SU-DHL-6 (cell line): ENCODE data around the gene KCTD17.

Source experiments
- H2AFZ ChIP-seq: fragments of 200-600 bp; sonication (generic); 2 replicates; pipeline ENCODE4 v1.6.1; 2014; ENCODE audit warnings: low read depth, mild to moderate bottlenecking, moderate library complexity, mixed read lengths, antibody characterized with exemption, low read length; ENCODE audit not compliant: severe bottlenecking
- H3F3A ChIP-seq: fragments of 200-600 bp; shearing (Covaris generic); 2 replicates; pipeline ENCODE4 v1.6.0; 2016; ENCODE audit warnings: antibody characterized with exemption, mild to moderate bottlenecking; ENCODE audit not compliant: insufficient read depth
- H3K27ac ChIP-seq: fragments of 200-600 bp; sonication (generic); 2 replicates; pipeline ENCODE4 v1.5.1; 2016; ENCODE audit warnings: low read depth, mild to moderate bottlenecking, low read length, moderate library complexity, mixed read lengths
- H3K27me3 ChIP-seq: fragments of 200-600 bp; sonication (generic), shearing (Covaris generic); 2 replicates; pipeline ENCODE4 v1.6.0; 2014; ENCODE audit warnings: mild to moderate bottlenecking, low read length
- H3K36me3 ChIP-seq: fragments of 200-600 bp; sonication (generic); 2 replicates; pipeline ENCODE4 v1.6.1; 2014; ENCODE audit warnings: mild to moderate bottlenecking, low read length, mixed read lengths
- H3K4me2 ChIP-seq: fragments of 300-600, 200-600 bp; shearing (Covaris generic), sonication (generic); 2 replicates; pipeline ENCODE4 v1.6.0; 2014; ENCODE audit warnings: low read length, low read depth, mild to moderate bottlenecking; ENCODE audit not compliant: poor library complexity, severe bottlenecking
- H3K4me3 ChIP-seq: fragments of 200-600 bp; sonication (generic); 2 replicates; pipeline ENCODE4 v1.5.1; 2014; ENCODE audit warnings: antibody characterized with exemption, low read length, mild to moderate bottlenecking, mixed read lengths; ENCODE audit not compliant: insufficient read depth, poor library complexity, severe bottlenecking
- H3K79me2 ChIP-seq: fragments of 200-600 bp; sonication (generic); 2 replicates; pipeline ENCODE4 v1.6.1; 2014; ENCODE audit warnings: mild to moderate bottlenecking, low read length, moderate library complexity; ENCODE audit not compliant: insufficient read depth
- H3K9ac ChIP-seq: fragments of 200-600 bp; sonication (generic); 2 replicates; pipeline ENCODE4 v1.7.0; 2014; ENCODE audit warnings: mild to moderate bottlenecking, low read length
- H3K9me2 ChIP-seq: fragments of 200-600 bp; sonication (generic); replicated peaks from 2 replicates; pipeline ENCODE4 v1.6.1; 2014; ENCODE audit warnings: low read length; ENCODE audit not compliant: insufficient read depth
- H3K9me3 ChIP-seq: fragments of 200-600 bp; sonication (generic); 2 replicates; pipeline ENCODE4 v1.6.1; 2014; ENCODE audit warnings: low read length, mixed read lengths; ENCODE audit not compliant: insufficient read depth
- H4K20me1 ChIP-seq: fragments of 200-600 bp; sonication (generic); 2 replicates; pipeline ENCODE4 v1.6.1; 2014; ENCODE audit warnings: low read depth, mild to moderate bottlenecking, antibody characterized with exemption, low read length, moderate library complexity, mixed read lengths
- EZH2phosphoT487 ChIP-seq: fragments of 200-600 bp; sonication (generic), shearing (Covaris generic); conservative IDR thresholded peaks from 2 replicates; pipeline ENCODE4 v1.6.1; 2018; ENCODE audit warnings: mild to moderate bottlenecking, antibody characterized with exemption, low read length, moderate library complexity, mixed read lengths
- TF ChIP-seq, protein P1 (sequence below): fragments of 200-600 bp; sonication (generic); IDR thresholded peaks from one replicate; pipeline ENCODE4 v1.5.1; 2017; ENCODE audit warnings: antibody characterized with exemption, mild to moderate bottlenecking, low read length, moderate library complexity; ENCODE audit not compliant: insufficient read depth, poor library complexity, severe bottlenecking

Gene KCTD17

DNA sequence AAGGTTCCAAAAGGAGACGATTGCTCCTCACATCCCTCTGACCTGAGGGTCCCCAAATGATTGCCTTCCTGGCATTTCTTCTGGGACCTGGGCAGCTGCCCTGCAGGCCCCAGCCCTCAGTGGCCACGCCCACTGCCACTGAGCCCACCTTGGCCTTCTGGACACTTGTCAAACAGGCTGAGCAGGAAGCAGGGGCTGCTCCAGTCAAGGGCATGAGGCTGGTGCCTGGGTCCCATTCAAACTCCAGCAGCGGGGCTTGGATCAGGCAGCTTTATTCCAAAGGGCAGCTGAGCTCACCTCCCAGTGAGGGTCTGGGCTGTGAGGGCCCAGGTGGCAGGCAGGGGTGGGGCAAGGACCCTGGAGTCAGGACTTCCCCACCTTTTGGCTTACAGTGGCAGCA is 13.6 kb downstream of the KCTD17 start:
- no peak overlapping the region for H3K4me2 ChIP-seq
- H2AFZ ChIP-seq = no peak overlapping the region
- H3K4me3 ChIP-seq = no peak overlapping the region
- no peaks in the 10 kb centered on the region for H3K36me3 ChIP-seq
- no peaks in the 10 kb centered on the region for H3F3A ChIP-seq
- no peak overlapping the region for H3K9ac ChIP-seq
- no peaks in the 10 kb centered on the region for H4K20me1 ChIP-seq
- no peak overlapping the region for H3K27ac ChIP-seq
- TF ChIP-seq EZH2phosphoT487 = no peak
- TF ChIP-seq, protein P1, sequence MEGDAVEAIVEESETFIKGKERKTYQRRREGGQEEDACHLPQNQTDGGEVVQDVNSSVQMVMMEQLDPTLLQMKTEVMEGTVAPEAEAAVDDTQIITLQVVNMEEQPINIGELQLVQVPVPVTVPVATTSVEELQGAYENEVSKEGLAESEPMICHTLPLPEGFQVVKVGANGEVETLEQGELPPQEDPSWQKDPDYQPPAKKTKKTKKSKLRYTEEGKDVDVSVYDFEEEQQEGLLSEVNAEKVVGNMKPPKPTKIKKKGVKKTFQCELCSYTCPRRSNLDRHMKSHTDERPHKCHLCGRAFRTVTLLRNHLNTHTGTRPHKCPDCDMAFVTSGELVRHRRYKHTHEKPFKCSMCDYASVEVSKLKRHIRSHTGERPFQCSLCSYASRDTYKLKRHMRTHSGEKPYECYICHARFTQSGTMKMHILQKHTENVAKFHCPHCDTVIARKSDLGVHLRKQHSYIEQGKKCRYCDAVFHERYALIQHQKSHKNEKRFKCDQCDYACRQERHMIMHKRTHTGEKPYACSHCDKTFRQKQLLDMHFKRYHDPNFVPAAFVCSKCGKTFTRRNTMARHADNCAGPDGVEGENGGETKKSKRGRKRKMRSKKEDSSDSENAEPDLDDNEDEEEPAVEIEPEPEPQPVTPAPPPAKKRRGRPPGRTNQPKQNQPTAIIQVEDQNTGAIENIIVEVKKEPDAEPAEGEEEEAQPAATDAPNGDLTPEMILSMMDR = no peak
- H3K9me3 ChIP-seq = no peaks in the 10 kb centered on the region
- H3K79me2 ChIP-seq = no peaks in the 10 kb centered on the region
- no peaks in the 10 kb centered on the region for H3K9me2 ChIP-seq
- H3K27me3 ChIP-seq = no peaks in the 10 kb centered on the region

GRCh38 chr22:37065961-37066360 is 14.4 kb downstream of the KCTD17 start:
- no peak overlapping the region for H3K4me2 ChIP-seq
- no peaks in the 10 kb centered on the region for H3K27me3 ChIP-seq
- no peak overlapping the region for H2AFZ ChIP-seq

DNA sequence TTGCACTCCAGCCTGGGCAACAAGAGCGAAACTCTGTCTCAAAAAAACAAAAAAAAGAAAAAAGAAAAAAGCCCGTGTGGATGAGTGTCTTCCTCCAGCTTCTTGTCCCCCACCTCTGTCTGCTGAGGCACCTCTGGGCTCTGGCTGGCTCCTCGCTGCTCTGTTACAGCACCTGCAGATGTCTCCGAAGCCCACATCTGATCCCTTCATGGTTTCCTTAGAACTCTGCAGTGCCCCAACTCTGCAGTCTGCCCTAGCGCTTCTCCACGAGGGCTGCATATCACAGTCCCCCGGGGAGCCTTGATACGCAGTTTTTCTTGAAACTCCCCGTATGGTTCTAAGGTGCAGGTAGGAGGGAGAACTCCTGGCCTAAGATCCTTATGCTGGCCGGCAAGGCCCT is 15.9 kb downstream of the KCTD17 start:
- Histone ChIP-seq H4K20me1 (no peaks in the 10 kb centered on the region), H3K9ac (no peak overlapping the region), H3K9me3 (no peaks in the 10 kb centered on the region), H3K4me2 (no peak overlapping the region), H3K27me3 (no peaks in the 10 kb centered on the region), H3F3A (no peaks in the 10 kb centered on the region), H3K27ac (no peak overlapping the region), H3K79me2 (no peaks in the 10 kb centered on the region), H2AFZ (no peak overlapping the region), H3K4me3 (no peak overlapping the region), H3K9me2 (no peaks in the 10 kb centered on the region), H3K36me3 (no peaks in the 10 kb centered on the region)
- TF ChIP-seq, protein P1 = no peak
- TF ChIP-seq EZH2phosphoT487 = no peak

More at GRCh38 chr22:37065961-37066360, 14.4 kb downstream of the KCTD17 start:
- H3K9me2 ChIP-seq = no peaks in the 10 kb centered on the region
- TF ChIP-seq, protein P1 = no peak
- no peak for TF ChIP-seq EZH2phosphoT487
- no peaks in the 10 kb centered on the region for H3K36me3 ChIP-seq
- H3F3A ChIP-seq = no peaks in the 10 kb centered on the region
- H3K79me2 ChIP-seq = no peaks in the 10 kb centered on the region
- H3K4me3 ChIP-seq = no peak overlapping the region
- no peaks in the 10 kb centered on the region for H3K9me3 ChIP-seq
- no peaks in the 10 kb centered on the region for H4K20me1 ChIP-seq
- no peak overlapping the region for H3K9ac ChIP-seq
- H3K27ac ChIP-seq = no peak overlapping the region
